GM21360 (cell line): ENCODE measurements around the gene CDH22.

Source experiments
- ATAC-seq: cut with Tn5 transposase; IDR thresholded peaks from one replicate; pipeline ENCODE4 v1.9.1; 2021; ENCODE audit warnings: mild to moderate bottlenecking, moderate library complexity; ENCODE audit not compliant: unreplicated experiment

CDH22 gene

GRCh38 chr20:46324960-46325703 lies 16.8 kb upstream of the CDH22 start:
- no peak for ATAC-seq

DNA sequence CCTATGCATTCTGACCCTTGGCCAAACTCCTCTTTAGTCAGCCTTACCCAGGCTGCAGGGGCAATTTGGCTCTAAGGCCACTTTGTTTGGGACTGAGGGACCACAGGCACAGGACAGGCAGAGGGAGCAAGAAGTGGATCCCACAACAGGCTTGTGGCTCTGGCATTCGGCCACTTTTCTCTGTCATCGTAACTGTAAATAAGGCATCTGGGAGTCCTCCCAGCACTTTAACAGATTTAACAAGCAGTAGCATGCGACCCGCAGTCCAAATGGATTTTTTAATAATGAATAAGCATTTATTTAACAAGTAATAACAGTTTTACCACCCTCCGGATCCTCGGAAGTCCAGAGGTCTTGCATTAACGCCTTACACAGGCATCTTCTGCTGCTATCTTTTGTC lies 16.1 kb upstream of the CDH22 start:
- ATAC-seq = no peak

- no peak for ATAC-seq
Observed at GRCh38 chr20:46323557-46323956, 15.3 kb upstream of the CDH22 start.

- ATAC-seq = no peak
Observed at GRCh38 chr20:46322641-46323040, 14.3 kb upstream of the CDH22 start.

- ATAC-seq = no peak
Observed at GRCh38 chr20:46317685-46318177, 9.4 kb upstream of the CDH22 start.

- no peak for ATAC-seq
Observed at GRCh38 chr20:46316984-46317684, 8.8 kb upstream of the CDH22 start.

DNA sequence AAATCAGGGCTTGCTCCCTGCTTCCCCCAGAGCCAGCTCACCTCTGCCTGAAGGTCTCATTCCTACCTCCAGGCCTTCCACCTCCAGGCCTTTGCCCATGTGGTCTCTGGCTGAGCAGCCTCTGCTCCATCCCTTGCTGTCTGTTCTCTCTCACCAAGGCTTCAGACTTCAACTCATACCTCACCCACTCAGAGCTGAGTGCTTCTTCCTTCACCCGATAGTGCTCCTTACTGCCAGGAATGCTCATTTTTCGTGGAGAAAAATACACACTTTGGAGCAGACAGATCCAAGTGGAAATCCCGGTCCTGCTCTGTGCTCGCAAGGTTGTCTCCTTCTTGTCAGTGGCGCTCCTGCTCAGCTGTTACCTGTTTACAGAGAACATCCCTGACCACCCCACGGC lies 7.0 kb upstream of the CDH22 start:
- no peak for ATAC-seq

- no peak for ATAC-seq
Observed at GRCh38 chr20:46312945-46313861, 4.9 kb upstream of the CDH22 start.

GRCh38 chr20:46312075-46312944 lies 4.0 kb upstream of the CDH22 start:
- no peak for ATAC-seq

DNA sequence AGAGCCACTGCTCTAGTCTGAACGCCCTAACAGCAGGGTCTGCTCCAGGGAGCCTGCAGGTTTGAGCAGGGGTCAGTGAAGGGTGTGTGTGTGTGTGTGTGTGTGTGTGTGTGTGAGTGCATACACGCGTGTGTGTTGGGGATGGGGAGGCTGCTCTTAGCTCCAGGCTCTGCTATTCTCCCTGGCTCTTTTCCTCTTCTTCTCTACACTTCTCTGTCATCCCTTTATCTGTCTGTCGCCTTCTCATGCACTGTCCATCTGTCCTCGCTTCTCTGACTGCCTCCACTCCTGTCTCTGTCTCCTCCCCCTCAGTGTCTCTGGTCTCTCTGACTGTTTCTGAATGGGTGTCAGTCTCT lies 3.4 kb upstream of the CDH22 start:
- ATAC-seq = no peak

- ATAC-seq = no peak
Observed at GRCh38 chr20:46311039-46311650, 2.8 kb upstream of the CDH22 start.

- ATAC-seq = no peak
Observed at GRCh38 chr20:46309945-46310344, 1.6 kb upstream of the CDH22 start.

- ATAC-seq = no peak
Observed at GRCh38 chr20:46307999-46308257, 370 bp downstream of the CDH22 start.

GRCh38 chr20:46307139-46307998 lies 929 bp downstream of the CDH22 start:
- no peak for ATAC-seq

GRCh38 chr20:46306743-46307138 lies 1.6 kb downstream of the CDH22 start:
- ATAC-seq = no peak

DNA sequence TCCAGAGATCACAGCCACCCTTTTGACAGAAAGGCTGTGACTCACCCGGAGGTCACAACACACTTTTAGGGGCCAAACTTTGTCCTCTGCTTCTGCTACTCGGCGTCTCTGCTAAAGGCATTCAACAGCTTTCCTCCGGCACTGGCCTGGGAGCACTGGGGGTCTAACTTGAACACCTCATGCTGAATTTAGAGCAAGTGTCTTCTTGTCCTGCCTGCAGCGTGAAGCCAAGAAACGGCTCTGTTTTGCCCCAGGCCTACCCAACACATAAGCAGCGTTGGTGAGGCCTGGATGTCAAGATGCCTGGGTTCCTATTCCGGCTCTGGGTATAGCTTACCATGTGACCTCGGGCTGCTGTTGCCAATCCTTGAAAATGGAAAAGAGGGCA lies 2.3 kb downstream of the CDH22 start:
- ATAC-seq = no peak

GRCh38 chr20:46305331-46305972 lies 2.8 kb downstream of the CDH22 start:
- no peak for ATAC-seq

GRCh38 chr20:46304852-46305251 lies 3.4 kb downstream of the CDH22 start:
- no peak for ATAC-seq

GRCh38 chr20:46304361-46304760 lies 3.9 kb downstream of the CDH22 start:
- no peak for ATAC-seq
